ENCODE measurements around the gene LRG1. TPM values are rescaled to one million over a fixed set of nuclear protein-coding genes. Genes with fewer than 3 reads are reported as not detected.

Gene LRG1
- polyA plus RNA-seq, 3 donors, result 0.64 to 0.75 (median 0.65) TPM

DNA sequence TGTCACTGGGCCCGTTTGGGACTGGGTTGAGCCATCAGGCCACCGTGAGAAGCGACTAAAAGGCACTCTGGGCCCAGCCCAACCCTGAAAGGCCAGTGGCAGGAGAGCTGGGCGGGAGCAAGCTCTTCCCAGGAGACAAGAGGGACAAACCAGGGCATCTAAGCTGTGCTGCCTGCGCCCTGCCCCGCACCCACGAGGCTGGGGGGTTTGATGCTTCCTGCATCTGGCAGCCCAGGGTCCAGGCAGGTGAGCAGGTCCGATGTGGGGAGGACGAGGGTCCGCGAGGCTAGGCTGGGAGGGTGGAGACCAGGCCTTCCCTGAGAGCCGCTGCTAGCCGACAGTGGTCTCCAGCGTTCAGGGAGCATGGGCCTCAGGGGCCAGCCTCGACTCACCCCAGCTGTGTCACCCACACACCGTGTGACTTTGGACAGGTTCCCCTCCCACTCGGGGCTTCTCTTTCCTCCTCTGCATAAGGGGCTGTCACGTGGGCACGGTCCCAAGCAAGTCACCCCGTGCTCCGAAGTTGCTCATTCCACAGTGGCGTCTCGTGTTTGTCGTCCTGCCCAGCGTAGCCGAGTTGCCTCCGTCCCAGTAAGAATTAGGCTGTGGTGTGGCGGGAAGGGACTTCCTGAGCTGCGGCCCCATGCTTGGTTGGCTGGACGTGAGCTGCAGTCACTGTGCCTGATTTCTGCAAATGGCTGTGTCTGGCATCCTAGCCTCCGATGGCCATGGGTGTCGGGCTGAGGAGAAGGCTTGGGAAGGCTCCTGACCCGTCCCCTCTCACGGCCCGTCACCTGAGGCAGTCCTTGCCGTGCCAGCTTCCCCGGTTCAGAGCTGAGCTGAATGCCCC, 37.3 kb downstream of the LRG1 start:
- DNase-seq (ENCODE audit: extremely low read depth in 1 of 11, low read depth in 9 of 11, low spot score in 4 of 11), result no peak

DNA sequence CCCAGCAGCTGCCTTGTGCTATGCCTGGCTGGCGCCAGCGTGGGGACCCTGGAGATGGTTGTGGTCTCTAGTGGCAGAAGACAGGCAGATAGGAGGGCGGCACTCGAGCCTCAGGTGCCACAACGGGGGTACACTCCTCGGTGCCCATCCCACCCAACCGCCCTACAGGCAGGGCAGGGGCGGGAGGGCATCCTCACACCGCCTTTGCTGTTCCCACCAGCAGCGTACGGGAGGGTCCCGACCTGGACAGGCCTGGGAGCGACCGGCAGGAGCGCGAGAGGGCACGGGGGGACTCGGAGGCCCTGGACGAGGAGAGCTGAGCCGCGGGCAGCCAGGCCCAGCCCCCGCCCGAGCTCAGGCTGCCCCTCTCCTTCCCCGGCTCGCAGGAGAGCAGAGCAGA, 38.1 kb downstream of the LRG1 start:
- no peak for DNase-seq (ENCODE audit: extremely low read depth in 1 of 11, low read depth in 9 of 11, low spot score in 4 of 11)

DNA sequence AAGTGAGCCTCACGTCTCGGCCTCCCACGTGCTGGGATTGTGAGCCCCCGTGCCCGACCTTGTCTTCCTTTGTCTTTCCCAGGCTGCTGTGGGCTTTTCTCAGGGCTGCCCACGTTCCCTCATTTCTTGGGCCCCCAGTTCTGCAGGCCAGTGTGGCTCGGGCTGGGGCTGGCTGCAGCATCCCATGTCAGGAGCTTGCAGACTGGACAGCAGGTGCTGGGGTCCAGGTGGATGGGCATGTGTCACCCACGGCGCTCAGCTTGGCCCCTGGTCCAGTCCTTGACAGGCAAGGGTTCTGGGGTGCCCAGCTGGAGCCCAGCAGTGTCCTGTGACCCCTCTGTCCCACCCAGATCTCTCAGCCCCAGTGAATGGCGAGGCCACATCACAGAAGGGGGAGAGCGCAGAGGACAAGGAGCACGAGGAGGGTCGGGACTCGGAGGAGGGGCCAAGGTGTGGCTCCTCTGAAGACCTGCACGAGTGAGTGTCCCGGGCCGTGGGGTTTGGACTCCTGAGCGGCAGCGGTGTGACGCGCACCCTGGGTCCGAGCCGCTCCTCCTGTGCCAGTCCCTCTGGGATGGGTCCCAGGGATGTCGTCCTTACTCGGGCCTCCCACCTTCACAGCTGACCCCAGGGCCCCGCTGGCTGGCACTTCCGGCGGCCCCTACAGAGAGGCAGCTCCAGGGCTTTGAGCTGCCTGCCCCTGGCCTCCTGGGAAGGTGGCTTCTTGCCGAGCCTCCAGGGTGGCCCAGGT, 38.8 kb downstream of the LRG1 start:
- DNase-seq (ENCODE audit: extremely low read depth in 1 of 11, low read depth in 9 of 11, low spot score in 4 of 11), result no peak

DNA sequence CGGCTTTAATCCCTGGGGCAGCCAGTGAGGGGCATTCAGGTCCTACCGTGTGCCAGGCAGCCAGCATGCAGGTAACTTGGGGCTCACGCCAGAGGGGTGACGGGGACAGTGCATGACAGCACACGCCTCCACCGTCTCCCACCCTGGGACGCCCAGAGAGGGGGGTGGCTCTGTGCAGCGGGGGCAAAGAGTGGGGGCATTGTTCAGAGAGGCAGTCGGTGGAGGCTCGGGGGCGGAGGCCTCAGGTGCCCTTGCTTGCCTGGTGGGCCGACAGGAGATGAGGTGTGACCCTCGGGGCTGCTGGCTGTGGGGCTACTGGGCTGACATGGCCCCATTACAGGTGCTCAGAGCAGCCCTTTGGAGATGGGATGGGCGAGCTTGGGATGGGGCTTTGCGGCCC, 40.0 kb downstream of the LRG1 start:
- no peak for DNase-seq (ENCODE audit: extremely low read depth in 1 of 11, low read depth in 9 of 11, low spot score in 4 of 11)

DNA sequence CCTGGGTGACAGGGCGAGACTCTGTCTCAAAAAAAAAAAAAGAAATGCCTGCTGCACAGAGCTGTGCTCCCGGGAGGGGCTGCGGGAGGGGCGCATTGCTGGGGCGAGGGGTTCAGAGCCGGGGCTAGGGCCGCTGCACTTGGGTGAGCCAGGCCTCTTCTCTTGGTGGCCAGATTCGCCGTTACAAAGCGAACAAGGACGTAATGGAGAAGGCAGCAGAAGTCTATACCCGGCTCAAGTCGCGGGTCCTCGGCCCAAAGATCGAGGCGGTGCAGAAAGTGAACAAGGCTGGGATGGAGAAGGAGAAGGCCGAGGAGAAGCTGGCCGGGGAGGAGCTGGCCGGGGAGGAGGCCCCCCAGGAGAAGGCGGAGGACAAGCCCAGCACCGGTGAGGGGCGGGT, 40.5 kb downstream of the LRG1 start:
- DNase-seq (ENCODE audit: extremely low read depth in 1 of 11, low read depth in 9 of 11, low spot score in 4 of 11), result no peak

DNA sequence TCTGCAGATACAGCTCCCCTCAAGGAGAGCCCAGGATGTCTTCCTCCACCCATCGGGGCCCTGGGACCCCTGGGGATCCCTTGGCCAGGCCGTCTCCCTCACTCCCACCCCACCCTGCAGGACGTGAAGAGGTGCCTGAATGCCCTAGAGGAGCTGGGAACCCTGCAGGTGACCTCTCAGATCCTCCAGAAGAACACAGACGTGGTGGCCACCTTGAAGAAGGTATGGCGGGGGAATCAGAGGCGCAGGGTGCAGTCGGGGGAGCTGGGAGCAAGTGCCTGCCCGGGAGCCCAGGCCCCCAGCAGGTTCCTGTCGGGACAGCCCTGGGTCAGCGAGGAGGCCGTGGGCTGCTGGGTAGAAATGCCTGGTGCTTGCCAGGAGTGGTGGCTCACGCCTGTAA, 41.1 kb downstream of the LRG1 start:
- no peak for DNase-seq (ENCODE audit: extremely low read depth in 1 of 11, low read depth in 9 of 11, low spot score in 4 of 11)

DNA sequence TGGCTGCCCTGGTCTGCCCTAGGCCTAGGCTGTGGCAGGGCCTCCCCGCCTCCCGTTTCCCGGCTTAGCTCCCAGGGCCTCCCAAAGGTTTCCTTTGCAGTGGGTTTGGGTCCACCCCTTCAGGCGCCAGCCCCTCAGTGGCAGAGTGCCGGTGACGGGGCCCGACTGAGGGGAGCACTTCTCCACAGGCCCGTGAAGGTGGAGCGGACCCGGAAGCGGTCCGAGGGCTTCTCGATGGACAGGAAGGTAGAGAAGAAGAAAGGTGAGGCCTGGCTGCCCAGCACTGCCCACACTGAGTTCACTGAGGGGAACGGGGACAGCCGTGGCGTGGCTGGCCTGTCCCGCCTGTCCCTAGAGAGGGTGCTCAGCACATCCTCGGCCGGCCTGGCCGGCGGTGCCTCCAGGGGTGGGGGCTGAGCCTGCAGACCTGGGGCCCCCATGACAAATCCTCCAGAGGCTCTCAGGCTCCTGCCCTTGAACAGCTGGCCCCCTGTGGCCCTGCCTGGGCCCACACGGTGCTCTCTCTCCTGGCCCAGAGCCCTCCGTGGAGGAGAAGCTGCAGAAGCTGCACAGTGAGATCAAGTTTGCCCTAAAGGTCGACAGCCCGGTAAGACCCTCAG, 42.0 kb downstream of the LRG1 start:
- no peak for DNase-seq (ENCODE audit: extremely low read depth in 1 of 11, low read depth in 9 of 11, low spot score in 4 of 11)

DNA sequence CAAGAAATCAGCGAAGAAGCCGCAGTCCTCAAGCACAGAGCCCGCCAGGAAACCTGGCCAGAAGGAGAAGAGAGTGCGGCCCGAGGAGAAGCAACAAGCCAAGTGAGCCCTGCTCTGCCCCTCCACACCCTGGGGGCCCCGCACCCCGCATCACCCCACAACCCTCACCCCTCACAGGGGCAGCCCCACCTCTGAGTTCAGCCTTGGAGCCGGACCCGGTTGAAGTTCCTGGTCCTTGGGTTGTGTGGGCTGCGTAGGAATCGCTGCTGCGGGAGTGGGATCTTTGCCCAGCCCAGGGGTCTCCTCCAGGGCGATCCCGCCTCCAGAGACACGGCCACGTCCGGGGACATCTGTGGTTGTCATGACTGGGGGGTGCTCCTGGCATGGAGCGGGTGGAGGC, 43.5 kb downstream of the LRG1 start:
- DNase-seq (ENCODE audit: extremely low read depth in 1 of 11, low read depth in 9 of 11, low spot score in 4 of 11), result no peak

DNA sequence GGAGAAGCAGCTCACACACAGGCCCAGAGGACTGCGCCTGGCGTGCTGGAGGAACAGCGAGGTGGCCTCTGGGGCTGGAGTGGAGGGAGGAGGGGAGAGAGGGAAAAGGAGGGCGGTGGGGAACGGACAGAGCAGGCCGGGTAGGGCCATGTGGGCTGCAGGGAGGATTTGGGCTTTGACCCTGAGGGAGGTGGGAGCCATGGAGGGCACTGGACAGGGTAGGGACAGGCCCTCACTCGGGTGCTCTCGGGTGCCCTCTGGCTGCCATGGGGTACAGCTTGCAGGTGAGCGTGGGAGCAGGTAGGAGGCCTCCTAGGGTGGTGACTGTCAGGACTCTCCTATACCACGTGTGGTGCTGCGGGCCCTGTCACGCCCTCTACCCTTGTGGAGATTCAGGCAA, 44.4 kb downstream of the LRG1 start:
- no peak for DNase-seq (ENCODE audit: extremely low read depth in 1 of 11, low read depth in 9 of 11, low spot score in 4 of 11)

DNA sequence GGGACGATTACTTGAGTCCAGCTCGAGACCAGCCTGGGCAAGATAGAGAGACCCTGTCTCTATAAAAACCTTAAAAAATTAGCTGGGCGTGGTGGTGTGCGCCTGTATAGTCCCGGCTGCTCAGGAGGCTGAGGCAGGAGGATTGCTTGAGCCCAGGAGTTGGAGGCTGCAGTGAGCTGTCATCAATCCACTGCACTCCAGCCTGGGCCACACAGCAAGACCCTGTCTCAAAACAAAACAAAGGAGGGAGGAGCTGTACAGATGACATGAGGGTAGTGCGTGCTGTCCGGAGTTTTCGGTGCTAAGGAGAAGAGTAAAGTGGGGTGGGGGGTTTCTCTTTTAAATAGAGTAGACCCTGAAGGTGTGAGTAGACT, 45.2 kb downstream of the LRG1 start:
- no peak for DNase-seq (ENCODE audit: extremely low read depth in 1 of 11, low read depth in 9 of 11, low spot score in 4 of 11)

DNA sequence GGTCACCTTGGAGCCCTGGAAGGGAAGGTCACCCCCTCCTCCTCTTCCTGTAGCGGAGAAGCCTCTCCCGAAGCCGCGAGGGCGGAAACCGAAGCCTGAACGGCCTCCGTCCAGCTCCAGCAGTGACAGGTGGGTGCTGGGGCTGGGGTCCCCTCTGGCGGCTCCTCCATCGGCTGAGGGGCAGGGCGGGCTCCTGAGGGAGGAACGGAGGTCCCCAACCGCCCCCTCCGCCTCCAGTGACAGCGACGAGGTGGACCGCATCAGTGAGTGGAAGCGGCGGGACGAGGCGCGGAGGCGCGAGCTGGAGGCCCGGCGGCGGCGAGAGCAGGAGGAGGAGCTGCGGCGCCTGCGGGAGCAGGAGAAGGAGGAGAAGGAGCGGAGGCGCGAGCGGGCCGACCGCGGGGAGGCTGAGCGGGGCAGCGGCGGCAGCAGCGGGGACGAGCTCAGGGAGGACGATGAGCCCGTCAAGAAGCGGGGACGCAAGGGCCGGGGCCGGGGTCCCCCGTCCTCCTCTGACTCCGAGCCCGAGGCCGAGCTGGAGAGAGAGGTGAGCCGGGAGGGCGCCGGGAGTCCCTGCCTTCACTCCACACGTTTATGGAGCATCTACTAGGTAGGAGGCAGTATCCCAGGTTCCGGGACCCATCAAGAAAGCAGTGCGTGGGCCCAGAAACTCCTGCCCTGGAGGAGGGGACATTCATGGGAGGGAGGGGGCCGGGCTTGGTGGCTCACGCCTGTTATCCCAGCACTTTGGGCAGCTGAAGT, 45.7 kb downstream of the LRG1 start:
- DNase-seq (ENCODE audit: extremely low read depth in 1 of 11, low read depth in 9 of 11, low spot score in 4 of 11), result no peak

DNA sequence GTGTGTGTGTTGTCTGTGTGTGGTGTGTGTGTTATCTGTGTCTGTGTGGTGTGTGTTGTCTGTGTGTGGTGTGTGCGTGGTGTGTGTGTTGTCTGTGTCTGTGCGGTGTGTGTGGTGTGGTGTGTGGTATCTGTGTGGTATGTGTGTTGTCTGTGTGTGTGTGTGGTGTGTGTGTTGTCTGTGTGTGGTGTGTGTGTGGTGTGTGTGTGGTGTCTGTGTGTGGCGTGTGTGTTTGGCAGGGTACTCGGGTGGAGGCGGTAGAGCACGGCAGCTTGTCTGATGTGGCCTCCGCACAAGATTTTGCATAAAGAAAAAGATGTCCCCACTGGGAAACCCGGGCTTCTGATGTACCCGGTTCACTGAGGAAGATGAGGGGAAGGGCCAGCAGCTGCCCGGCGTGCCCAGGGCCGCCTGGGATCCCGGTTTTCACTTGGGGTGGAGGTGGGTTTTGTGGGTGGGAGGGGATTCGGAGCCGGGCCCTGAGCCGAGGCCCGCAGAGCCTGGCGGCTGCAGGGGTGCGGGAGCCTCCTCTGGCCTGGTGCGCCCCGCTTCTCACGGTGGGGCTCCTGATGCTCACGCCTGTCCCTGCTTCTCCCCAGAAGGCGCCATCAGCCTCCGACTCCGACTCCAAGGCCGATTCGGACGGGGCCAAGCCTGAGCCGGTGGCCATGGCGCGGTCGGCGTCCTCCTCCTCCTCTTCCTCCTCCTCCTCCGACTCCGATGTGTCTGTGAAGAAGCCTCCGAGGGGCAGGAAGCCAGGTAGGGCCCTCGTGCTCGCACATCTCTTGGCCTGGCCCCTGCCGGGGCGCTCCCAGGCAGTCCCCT, 46.5 kb downstream of the LRG1 start:
- DNase-seq (ENCODE audit: extremely low read depth in 1 of 11, low read depth in 9 of 11, low spot score in 4 of 11), result no peak

DNA sequence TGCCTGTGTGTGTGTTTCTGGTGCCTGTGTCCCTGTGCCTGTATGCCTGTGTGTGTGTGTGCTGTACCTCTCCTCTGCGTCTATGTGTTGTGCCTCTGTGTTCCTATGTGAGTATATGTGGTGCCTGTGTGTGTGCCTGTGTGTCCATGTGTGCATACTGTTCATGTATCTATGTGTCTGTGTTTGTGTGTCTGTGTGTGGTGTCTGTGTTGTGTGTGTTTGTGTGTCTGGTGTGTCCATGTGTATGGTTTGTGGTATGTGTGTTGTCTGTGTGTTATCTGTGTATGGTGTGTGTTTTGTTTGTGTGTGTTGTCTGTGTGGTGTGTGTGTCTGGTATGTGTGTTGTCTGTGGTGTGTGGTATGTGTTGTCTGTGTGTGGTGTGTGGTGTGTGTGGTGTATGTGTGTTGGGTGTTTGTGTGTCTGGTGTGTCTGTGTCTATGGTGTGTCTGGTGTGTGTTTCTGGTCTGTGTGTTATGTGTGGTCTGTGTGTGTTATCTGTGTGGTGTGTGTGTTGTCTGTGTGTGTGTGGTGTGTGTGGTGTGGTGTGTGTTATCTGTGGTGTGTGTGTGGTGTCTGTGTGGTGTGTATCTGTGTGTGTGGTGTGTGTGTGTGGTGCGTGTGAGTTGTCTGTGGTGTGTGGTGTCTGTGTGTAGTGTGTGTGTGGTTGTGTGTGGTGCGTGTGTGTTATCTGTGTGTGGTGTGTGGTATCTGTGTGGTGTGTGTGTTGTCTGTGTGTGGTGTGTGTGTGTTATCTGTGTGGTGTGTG, 47.3 kb downstream of the LRG1 start:
- no peak for DNase-seq (ENCODE audit: extremely low read depth in 1 of 11, low read depth in 9 of 11, low spot score in 4 of 11)

DNA sequence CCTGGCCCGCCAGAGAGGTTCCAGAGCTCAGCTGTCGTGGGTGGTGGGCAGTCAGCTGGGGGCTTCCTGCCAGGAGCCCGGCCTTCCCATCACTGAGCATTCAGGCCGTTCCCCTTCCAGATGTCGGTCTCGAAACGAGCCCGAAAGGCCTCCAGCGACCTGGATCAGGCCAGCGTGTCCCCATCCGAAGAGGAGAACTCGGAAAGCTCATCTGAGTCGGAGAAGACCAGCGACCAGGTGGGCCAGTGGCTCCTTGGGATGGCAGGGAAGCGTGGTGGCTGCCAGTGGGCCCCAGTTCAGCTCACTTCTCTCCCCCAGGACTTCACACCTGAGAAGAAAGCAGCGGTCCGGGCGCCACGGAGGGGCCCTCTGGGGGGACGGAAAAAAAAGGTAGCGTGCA, 48.4 kb downstream of the LRG1 start:
- DNase-seq (ENCODE audit: extremely low read depth in 1 of 11, low read depth in 9 of 11, low spot score in 4 of 11), result no peak

DNA sequence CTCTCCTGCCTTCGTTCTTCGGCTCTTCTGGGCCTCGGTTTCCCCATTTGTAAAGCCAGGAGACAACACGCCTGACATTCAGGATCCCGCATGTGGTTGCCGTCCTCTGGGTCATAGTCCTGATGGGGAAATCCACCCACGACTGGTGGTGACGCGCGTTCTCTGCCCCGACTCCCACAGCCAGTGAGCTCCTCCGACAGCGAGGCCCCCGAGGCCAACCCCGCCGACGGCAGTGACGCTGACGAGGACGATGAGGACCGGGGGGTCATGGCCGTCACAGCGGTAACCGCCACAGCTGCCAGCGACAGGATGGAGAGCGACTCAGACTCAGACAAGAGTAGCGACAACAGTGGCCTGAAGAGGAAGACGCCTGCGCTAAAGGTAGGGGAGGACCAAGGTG, 51.3 kb downstream of the LRG1 start:
- DNase-seq (ENCODE audit: extremely low read depth in 1 of 11, low read depth in 9 of 11, low spot score in 4 of 11), result no peak

DNA sequence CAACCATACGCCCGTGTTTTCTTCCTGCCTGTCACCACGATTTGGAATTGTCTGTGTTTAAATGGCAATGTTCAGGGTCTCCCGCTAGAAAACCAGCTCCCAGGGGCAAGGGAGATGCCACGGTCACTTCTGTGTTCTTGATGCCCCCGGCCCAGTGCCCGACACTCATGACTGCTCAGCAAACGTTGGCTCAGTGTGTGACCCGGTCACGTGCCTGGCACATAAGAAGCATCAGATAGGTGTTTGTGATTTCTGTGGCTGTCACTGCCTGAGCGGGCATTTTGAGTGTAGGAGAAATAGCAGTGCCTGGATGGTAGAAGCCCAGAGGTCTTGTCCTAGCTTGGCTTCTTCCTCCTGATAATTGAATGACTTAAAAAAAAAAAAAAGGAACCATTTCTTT, 52.3 kb downstream of the LRG1 start:
- DNase-seq (ENCODE audit: extremely low read depth in 1 of 11, low read depth in 9 of 11, low spot score in 4 of 11), result no peak
